ENCODE measurements around the gene POGZ.

The POGZ gene

DNA sequence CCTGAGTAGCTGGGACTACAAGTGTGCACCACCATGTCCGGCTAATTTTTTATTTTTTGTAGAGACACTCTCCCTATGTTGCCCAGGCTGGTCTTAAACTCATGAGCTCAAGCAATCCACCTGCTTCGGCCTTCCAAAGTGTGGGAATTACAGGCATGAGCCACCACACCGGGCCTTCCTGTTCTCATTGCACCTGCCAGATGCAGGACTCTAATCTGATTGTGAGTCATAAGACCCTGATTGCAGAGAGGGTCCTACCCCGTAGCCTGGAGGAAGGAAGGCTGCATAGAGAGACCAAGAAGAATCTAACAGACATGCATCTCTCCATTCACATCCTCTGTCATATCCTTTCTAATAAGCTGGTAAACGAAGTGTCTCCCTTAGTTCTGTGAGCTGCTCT is 32.3 kb upstream of the POGZ start:
- H3K4me3 ChIP-seq (ENCODE audit: low read length), result no peak overlapping the region
- TF ChIP-seq, protein P1, sequence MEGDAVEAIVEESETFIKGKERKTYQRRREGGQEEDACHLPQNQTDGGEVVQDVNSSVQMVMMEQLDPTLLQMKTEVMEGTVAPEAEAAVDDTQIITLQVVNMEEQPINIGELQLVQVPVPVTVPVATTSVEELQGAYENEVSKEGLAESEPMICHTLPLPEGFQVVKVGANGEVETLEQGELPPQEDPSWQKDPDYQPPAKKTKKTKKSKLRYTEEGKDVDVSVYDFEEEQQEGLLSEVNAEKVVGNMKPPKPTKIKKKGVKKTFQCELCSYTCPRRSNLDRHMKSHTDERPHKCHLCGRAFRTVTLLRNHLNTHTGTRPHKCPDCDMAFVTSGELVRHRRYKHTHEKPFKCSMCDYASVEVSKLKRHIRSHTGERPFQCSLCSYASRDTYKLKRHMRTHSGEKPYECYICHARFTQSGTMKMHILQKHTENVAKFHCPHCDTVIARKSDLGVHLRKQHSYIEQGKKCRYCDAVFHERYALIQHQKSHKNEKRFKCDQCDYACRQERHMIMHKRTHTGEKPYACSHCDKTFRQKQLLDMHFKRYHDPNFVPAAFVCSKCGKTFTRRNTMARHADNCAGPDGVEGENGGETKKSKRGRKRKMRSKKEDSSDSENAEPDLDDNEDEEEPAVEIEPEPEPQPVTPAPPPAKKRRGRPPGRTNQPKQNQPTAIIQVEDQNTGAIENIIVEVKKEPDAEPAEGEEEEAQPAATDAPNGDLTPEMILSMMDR (conservative IDR thresholded peaks at IDR 0.05; ENCODE audit: low read depth, low read length), result no peak
- DNase-seq (ENCODE audit: low read depth), result no peak

DNA sequence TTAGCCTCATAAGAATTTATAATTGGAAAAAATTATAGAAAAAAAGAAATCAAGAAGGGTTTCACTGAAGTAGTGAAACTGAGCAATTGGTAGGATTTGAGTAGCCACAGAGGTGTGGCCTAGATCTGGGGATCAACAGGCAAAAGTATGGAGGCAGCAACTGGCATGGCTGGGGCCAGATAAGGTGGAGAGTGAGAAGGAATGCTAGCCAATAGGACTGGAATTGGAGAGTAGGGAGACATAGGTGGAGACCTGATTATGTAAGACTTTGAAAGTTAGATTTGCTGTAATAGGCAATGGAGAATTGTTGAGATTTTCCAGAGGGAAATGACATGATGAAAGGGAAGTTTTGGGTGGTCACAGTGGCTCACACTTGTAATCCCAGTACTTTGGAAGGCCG is 27.3 kb upstream of the POGZ start:
- no peak overlapping the region for H3K4me3 ChIP-seq (ENCODE audit: low read length)
- no peak for DNase-seq (ENCODE audit: low read depth)
- TF ChIP-seq, protein P1 (conservative IDR thresholded peaks at IDR 0.05; ENCODE audit: low read depth, low read length), result no peak

DNA sequence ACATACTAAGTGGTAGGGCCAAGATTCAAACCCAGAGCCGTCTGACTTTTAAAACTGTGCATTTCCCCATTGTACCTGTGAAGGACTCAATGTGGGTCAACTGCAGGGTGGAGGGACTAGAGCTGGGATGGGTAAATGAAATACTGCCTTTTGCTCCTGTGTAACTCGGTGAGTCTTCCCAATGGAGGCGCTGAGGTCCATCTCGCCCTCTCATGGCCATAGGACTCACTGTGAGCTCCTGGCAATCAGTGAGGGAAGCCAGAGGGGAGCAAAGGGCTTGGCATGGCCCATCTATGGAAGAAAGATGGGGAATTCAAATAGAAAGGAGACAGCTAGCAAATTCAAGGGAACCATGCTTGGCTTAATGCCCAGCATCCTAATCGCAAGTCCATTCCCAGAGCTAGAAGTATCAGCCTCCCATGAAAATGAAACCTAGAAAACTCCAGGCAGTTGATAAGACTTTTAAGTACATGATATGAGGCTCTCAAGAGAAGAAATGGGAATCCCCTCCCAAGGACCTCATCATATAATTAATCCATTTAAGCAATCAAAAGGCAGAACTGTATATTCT is 26.5 kb upstream of the POGZ start:
- no peak for DNase-seq (ENCODE audit: low read depth)
- H3K4me3 ChIP-seq (ENCODE audit: low read length), result no peak overlapping the region
- TF ChIP-seq, protein P1 (conservative IDR thresholded peaks at IDR 0.05; ENCODE audit: low read depth, low read length), result no peak

DNA sequence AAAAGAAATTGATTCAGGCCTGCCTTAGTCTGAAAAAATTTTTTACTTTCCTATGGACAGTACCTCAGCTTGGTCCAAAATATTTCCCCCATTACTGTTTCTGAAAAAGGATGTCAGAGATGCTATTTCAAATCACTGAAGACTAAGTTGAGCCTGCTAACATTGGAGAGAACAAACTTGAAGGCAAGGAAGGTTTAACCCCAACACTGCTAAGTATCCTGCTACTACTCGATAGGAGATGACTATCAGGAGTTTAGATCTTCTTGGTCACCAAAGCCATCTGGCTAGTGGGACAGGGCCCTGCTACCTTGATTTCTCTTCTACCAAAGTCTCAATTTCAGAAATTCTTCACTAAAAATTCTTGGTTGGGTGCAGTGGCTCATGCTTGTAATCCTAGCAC is 22.7 kb upstream of the POGZ start:
- TF ChIP-seq, protein P1 (conservative IDR thresholded peaks at IDR 0.05; ENCODE audit: low read depth, low read length), result no peak
- H3K4me3 ChIP-seq (ENCODE audit: low read length), result no peak overlapping the region
- no peak for DNase-seq (ENCODE audit: low read depth)

DNA sequence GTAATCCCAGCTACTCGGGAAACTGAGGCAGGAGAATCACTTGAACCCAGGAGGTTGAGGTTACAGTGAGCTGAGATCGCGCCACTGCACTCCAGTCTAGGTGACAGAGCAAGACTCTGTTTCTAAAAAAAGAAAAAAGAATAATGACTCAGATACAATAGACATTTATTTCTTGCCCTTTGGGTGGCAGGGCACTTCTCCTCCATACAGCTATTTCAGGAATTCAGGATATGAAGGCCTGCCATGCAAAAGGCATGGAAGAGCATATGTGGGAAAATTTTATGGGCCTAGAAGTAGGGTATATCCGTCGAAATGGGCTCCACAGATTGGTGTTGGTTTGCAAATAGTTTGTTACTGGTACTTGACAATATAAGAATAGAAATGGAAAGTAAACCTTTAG is 20.2 kb upstream of the POGZ start:
- TF ChIP-seq, protein P1 (conservative IDR thresholded peaks at IDR 0.05; ENCODE audit: low read depth, low read length), result no peak
- DNase-seq (ENCODE audit: low read depth), result no peak
- no peak overlapping the region for H3K4me3 ChIP-seq (ENCODE audit: low read length)

DNA sequence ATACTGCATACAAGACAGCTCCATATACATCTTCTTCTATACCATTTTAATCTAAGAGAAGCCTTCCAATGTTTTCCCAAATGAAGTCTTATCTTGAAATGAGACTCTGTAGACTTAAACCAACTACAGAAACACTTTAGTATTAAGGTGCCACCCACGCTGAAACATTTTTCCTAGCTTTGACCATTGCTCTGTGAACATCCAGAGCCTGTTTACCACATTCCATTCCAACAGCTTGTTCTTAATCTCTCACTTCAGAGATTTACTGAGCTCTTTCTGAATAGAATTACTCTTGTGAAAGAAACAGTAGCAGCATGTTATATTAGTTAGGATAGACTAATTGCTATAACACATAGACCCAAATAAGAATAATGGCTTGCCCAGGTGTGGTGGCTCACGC is 19.6 kb upstream of the POGZ start:
- peak; percentile 93 for DNase-seq (ENCODE audit: low read depth)
- TF ChIP-seq, protein P1 (conservative IDR thresholded peaks at IDR 0.05; ENCODE audit: low read depth, low read length), result no peak
- H3K4me3 ChIP-seq (ENCODE audit: low read length), result no peak overlapping the region

DNA sequence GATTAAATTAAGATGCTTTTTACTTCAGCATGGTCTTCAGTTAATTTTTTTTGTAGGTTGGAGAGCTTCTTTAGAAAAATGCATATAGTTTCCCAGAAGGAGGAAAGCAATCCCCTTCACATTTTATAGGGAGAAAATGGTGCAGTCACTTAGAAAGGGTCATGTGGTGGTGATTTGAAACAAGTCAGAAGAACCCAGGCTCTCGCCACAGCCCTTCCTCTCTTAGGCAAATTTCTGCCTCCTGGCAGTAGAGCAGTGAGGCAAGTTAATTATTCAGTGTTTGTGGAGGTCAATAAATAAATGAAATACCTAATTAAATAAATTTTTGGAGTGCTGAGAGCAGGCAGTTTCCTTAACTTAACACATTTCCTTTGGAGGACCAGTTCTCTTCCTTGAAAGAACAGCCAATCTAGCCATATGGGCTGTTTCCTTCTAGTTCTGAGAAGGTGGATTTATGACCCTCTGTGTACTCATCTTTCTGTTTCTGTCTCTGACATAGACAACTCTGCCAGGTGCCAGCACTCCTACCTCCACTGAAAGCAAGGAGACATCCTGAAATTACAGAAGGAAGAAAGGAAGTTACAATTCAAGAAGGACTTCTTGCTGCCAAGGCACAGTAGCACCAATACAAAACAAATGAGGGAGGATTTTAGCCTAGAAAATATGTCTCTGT is 19.0 kb upstream of the POGZ start:
- DNase-seq (ENCODE audit: low read depth), result no peak
- no peak overlapping the region for H3K4me3 ChIP-seq (ENCODE audit: low read length)
- TF ChIP-seq, protein P1 (conservative IDR thresholded peaks at IDR 0.05; ENCODE audit: low read depth, low read length), result no peak
